IPS DF 6.9 (cell line): ENCODE results near the gene PPP1CC.
"Not testable (repeated sequence)": the region's sequence is repeated elsewhere in the genome, so short reads cannot be mapped to it uniquely, and the experiment has no call there.

Experiments used
- DNase-seq: peaks from one replicate; pipeline ENCODE4 v3.0.0-alpha.2; 2013; ENCODE audit warnings: low read depth, low spot score
- H3K27ac ChIP-seq: one replicate; pipeline ENCODE4 v1.5.1; 2013; ENCODE audit warnings: low read length, control low read depth
- H3K27me3 ChIP-seq: 2 replicates; pipeline ENCODE4 v1.6.1; 2013; ENCODE audit warnings: mild to moderate bottlenecking, low read length; ENCODE audit not compliant: control insufficient read depth, insufficient read depth
- H3K36me3 ChIP-seq: 2 replicates; pipeline ENCODE4 v1.6.1; 2013; ENCODE audit warnings: low read length; ENCODE audit not compliant: control insufficient read depth, insufficient read depth
- H3K4me1 ChIP-seq: 2 replicates; pipeline ENCODE4 v1.6.1; 2013; ENCODE audit warnings: low read length; ENCODE audit not compliant: control insufficient read depth, insufficient read depth
- H3K4me3 ChIP-seq: 2 replicates; pipeline ENCODE4 v1.5.1; 2013; ENCODE audit warnings: mild to moderate bottlenecking, low read length
- H3K9me3 ChIP-seq: 2 replicates; pipeline ENCODE4 v1.6.1; 2013; ENCODE audit warnings: low read length, inconsistent platforms; ENCODE audit not compliant: control insufficient read depth, insufficient read depth
- WGBS: extraction: QIAGEN DNeasy Blood & Tissue Kit; methylation state at CpG from one replicate; pipeline ENCODE4 v1.1.7; 2013; ENCODE audit warnings: mixed read lengths, missing lambda C conversion rate; ENCODE audit not compliant: insufficient read length, insufficient coverage; 5-methylcytosine and 5-hydroxymethylcytosine counted together

The PPP1CC gene

GRCh38 chr12:110775997-110776396, 33.3 kb upstream of the PPP1CC start:
- no CpG with 5 or more reads among the region's 1 CpG for WGBS
- H3K4me3 ChIP-seq = no peak overlapping the region
- DNase-seq = no peak
- H3K27me3 ChIP-seq = no peaks in the 10 kb centered on the region
- H3K9me3 ChIP-seq = no peaks in the 10 kb centered on the region
- no peaks in the 10 kb centered on the region for H3K36me3 ChIP-seq
- H3K4me1 ChIP-seq = no peaks in the 10 kb centered on the region
- H3K27ac ChIP-seq = no peak overlapping the region

GRCh38 chr12:110774824-110775223, 32.1 kb upstream of the PPP1CC start:
- Histone ChIP-seq H3K27ac (no peak overlapping the region), H3K36me3 (no peaks in the 10 kb centered on the region)
- no CpG with 5 or more reads among the region's 2 CpGs for WGBS

GRCh38 chr12:110768960-110769359, 26.3 kb upstream of the PPP1CC start:
- no peaks in the 10 kb centered on the region for H3K36me3 ChIP-seq
- no peaks in the 10 kb centered on the region for H3K27me3 ChIP-seq
- H3K4me1 ChIP-seq = no peaks in the 10 kb centered on the region
- no CpG with 5 or more reads among the region's 5 CpGs for WGBS
- DNase-seq = no peak
- no peak overlapping the region for H3K4me3 ChIP-seq
- no peak overlapping the region for H3K27ac ChIP-seq
- no peaks in the 10 kb centered on the region for H3K9me3 ChIP-seq

More at GRCh38 chr12:110774824-110775223, 32.1 kb upstream of the PPP1CC start:
- Histone ChIP-seq H3K9me3 (no peaks in the 10 kb centered on the region), H3K4me1 (no peaks in the 10 kb centered on the region), H3K27me3 (no peaks in the 10 kb centered on the region), H3K4me3 (no peak overlapping the region)
- no peak for DNase-seq

- DNase-seq = no peak
- no peaks in the 10 kb centered on the region for H3K27me3 ChIP-seq
- H3K4me3 ChIP-seq = no peak overlapping the region
- WGBS = no CpG with 5 or more reads among the region's 3 CpGs
- no peaks in the 10 kb centered on the region for H3K4me1 ChIP-seq
- no peaks in the 10 kb centered on the region for H3K9me3 ChIP-seq
- H3K27ac ChIP-seq = no peak overlapping the region
- H3K36me3 ChIP-seq = no peaks in the 10 kb centered on the region
Observed at GRCh38 chr12:110767863-110768262, 25.2 kb upstream of the PPP1CC start.

- Histone ChIP-seq H3K4me3 (no peak overlapping the region), H3K36me3 (no peaks in the 10 kb centered on the region), H3K9me3 (no peaks in the 10 kb centered on the region), H3K27me3 (no peaks in the 10 kb centered on the region), H3K4me1 (no peaks in the 10 kb centered on the region), H3K27ac (no peak overlapping the region)
- no CpG with 5 or more reads among the region's 7 CpGs for WGBS
- no peak for DNase-seq
Observed at GRCh38 chr12:110766311-110767154, 23.8 kb upstream of the PPP1CC start.

GRCh38 chr12:110765572-110765971, 22.9 kb upstream of the PPP1CC start:
- H3K27ac ChIP-seq, H3K36me3 ChIP-seq, H3K4me1 ChIP-seq, H3K9me3 ChIP-seq, DNase-seq, H3K4me3 ChIP-seq, H3K27me3 ChIP-seq: not testable (repeated sequence)
- WGBS = no CpG with 5 or more reads among the region's 3 CpGs

- WGBS = no CpG with 5 or more reads among the region's 4 CpGs
- no peaks in the 10 kb centered on the region for H3K4me1 ChIP-seq
- H3K27me3 ChIP-seq = no peaks in the 10 kb centered on the region
- no peak for DNase-seq
- H3K4me3 ChIP-seq = no peak overlapping the region
- no peak overlapping the region for H3K27ac ChIP-seq
- no peaks in the 10 kb centered on the region for H3K36me3 ChIP-seq
- no peaks in the 10 kb centered on the region for H3K9me3 ChIP-seq
Observed at GRCh38 chr12:110765111-110765510, 22.4 kb upstream of the PPP1CC start.

DNA sequence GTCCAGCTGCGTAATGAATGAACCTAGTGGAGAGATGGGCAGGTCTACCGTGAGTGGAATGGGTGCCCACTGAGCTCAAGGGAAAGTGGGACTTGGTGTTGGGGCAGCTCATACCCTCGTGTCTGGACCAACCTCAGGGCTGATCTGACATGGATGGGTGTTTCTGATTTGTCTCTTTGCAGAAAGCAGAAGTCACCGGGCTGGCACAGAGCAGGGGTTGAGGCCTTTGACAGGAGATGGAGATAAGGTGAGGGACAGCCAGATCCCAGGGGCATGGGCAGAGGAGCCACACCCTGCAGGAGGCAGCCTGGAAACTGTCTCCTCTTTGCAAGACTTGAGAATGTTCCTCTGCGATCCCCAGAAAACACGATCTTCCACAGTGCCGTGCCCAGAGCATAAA, 20.9 kb upstream of the PPP1CC start:
- Histone ChIP-seq H3K4me3 (no peak overlapping the region), H3K36me3 (no peaks in the 10 kb centered on the region), H3K27me3 (no peaks in the 10 kb centered on the region), H3K9me3 (no peaks in the 10 kb centered on the region), H3K4me1 (no peaks in the 10 kb centered on the region), H3K27ac (no peak overlapping the region)
- no CpG with 5 or more reads among the region's 7 CpGs for WGBS
- no peak for DNase-seq

- H3K27me3 ChIP-seq = no peaks in the 10 kb centered on the region
- H3K9me3 ChIP-seq = no peaks in the 10 kb centered on the region
- no peak overlapping the region for H3K27ac ChIP-seq
- WGBS = 100% methylated on average over 1 of the region's 3 CpGs
- H3K4me3 ChIP-seq = no peak overlapping the region
- H3K36me3 ChIP-seq = no peaks in the 10 kb centered on the region
- DNase-seq = no peak
- H3K4me1 ChIP-seq = no peaks in the 10 kb centered on the region
Observed at GRCh38 chr12:110762891-110763290, 20.2 kb upstream of the PPP1CC start.

DNA sequence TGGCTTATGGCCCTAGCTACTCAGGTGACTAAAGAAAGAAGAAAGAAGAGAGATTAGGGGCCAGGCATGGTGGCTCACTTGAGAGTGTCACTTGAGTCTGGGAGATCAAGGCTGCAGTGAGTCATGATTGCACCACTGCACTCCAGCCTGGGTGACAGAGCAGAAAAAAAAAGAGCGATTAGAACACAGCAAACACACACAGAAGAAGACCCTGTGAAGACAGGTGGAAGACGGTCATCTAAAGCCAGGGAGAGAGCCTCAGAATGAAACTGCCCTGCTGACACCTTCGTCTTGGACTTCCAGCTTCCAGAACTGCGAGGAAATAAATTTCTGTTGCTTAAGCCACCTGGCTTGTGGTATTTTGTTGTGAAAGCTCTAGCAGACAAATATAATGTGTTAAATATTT, 17.5 kb upstream of the PPP1CC start:
- H3K27me3 ChIP-seq = no peaks in the 10 kb centered on the region
- H3K27ac ChIP-seq = no peak overlapping the region
- no peaks in the 10 kb centered on the region for H3K9me3 ChIP-seq
- no peak for DNase-seq
- WGBS = no CpG with 5 or more reads among the region's 4 CpGs
- H3K4me1 ChIP-seq = no peaks in the 10 kb centered on the region
- H3K36me3 ChIP-seq = no peaks in the 10 kb centered on the region
- no peak overlapping the region for H3K4me3 ChIP-seq

DNA sequence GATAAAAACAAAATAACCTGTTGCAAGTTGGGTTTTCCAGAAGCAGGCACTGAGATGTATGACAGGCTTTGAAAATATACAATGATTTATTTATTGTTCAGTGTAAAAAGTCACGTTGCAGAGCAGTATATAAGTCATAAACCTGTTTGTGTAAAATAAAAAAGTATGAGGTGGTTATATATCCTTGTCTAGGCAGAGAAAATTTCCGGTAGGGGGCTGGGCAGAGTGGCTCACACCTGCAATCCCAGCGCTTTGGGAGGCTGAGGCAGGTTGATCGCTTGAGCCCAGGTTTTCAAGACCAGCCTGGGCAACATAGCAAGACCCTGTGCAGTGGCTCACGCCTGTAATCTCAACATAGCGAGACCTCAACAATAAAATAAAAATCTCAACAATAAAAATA, 16.2 kb upstream of the PPP1CC start:
- no peak for DNase-seq
- H3K27ac ChIP-seq = no peak overlapping the region
- no peaks in the 10 kb centered on the region for H3K27me3 ChIP-seq
- H3K4me3 ChIP-seq = no peak overlapping the region
- no peaks in the 10 kb centered on the region for H3K36me3 ChIP-seq
- 100% methylated on average over 1 of the region's 6 CpGs for WGBS
- H3K4me1 ChIP-seq = no peaks in the 10 kb centered on the region
- H3K9me3 ChIP-seq = no peaks in the 10 kb centered on the region
